KBM-7 (cell line): Measurements from ENCODE around the gene DPP6.
"Not testable (repeated sequence)": the region's sequence is repeated elsewhere in the genome, so short reads cannot be mapped to it uniquely, and the experiment has no call there.

ENCODE experiments used
- DNase-seq: peaks from one replicate; pipeline ENCODE4 v3.0.0-alpha.2; 2015
- in situ Hi-C: fragments of 300-500 bp; cut with MboI; formaldehyde crosslinking; loops from 2 replicates; pipeline ENCODE4 v1.14.3; 2020; ENCODE audit warnings: low sequenced_read_pairs, low pct_unique_long_range_greater_than_20kb, mixed read lengths

The DPP6 gene

GRCh38 chr7:154060551-154060950 is 8.4 kb downstream of the DPP6 start:
- in situ Hi-C loops, DNase-seq: not testable (repeated sequence)

GRCh38 chr7:154071833-154072232 is 19.6 kb downstream of the DPP6 start:
- in situ Hi-C loops = not testable (repeated sequence)
- peak; percentile 28 for DNase-seq

- in situ Hi-C loops, DNase-seq: not testable (repeated sequence)
Observed at GRCh38 chr7:154072395-154073181, 20.4 kb downstream of the DPP6 start.

- in situ Hi-C loops, DNase-seq: not testable (repeated sequence)
Observed at GRCh38 chr7:154078523-154078922, 26.3 kb downstream of the DPP6 start.

GRCh38 chr7:154080249-154080648 is 28.1 kb downstream of the DPP6 start:
- DNase-seq, in situ Hi-C loops: not testable (repeated sequence)

GRCh38 chr7:154087037-154087725 is 35.0 kb downstream of the DPP6 start:
- DNase-seq, in situ Hi-C loops: not testable (repeated sequence)

GRCh38 chr7:154092093-154092492 is 39.9 kb downstream of the DPP6 start:
- DNase-seq, in situ Hi-C loops: not testable (repeated sequence)

- in situ Hi-C loops, DNase-seq: not testable (repeated sequence)
Observed at GRCh38 chr7:154095201-154095600, 43.0 kb downstream of the DPP6 start.

- DNase-seq, in situ Hi-C loops: not testable (repeated sequence)
Observed at GRCh38 chr7:154105063-154105462, 52.9 kb downstream of the DPP6 start.

GRCh38 chr7:154109615-154110014 is 57.4 kb downstream of the DPP6 start:
- DNase-seq = not testable (repeated sequence)

GRCh38 chr7:154113732-154114351 is 61.6 kb downstream of the DPP6 start:
- in situ Hi-C loops, DNase-seq: not testable (repeated sequence)

More at GRCh38 chr7:154109615-154110014, 57.4 kb downstream of the DPP6 start:
- in situ Hi-C loops = not testable (repeated sequence)

GRCh38 chr7:154117411-154118390 is 65.5 kb downstream of the DPP6 start:
- DNase-seq, in situ Hi-C loops: not testable (repeated sequence)

- in situ Hi-C loops, DNase-seq: not testable (repeated sequence)
Observed at GRCh38 chr7:154120825-154121224, 68.6 kb downstream of the DPP6 start.

GRCh38 chr7:154122720-154123119 is 70.5 kb downstream of the DPP6 start:
- DNase-seq, in situ Hi-C loops: not testable (repeated sequence)

- in situ Hi-C loops, DNase-seq: not testable (repeated sequence)
Observed at GRCh38 chr7:154123397-154123796, 71.2 kb downstream of the DPP6 start.

- DNase-seq, in situ Hi-C loops: not testable (repeated sequence)
Observed at GRCh38 chr7:154129142-154129541, 76.9 kb downstream of the DPP6 start.

GRCh38 chr7:154132617-154133016 is 80.4 kb downstream of the DPP6 start:
- DNase-seq, in situ Hi-C loops: not testable (repeated sequence)

GRCh38 chr7:154133703-154134277 is 81.6 kb downstream of the DPP6 start:
- in situ Hi-C loops = not testable (repeated sequence)

More at GRCh38 chr7:154133703-154134277, 81.6 kb downstream of the DPP6 start:
- DNase-seq = not testable (repeated sequence)
